ENCODE results near the gene RING1. TPM values are rescaled to one million over a fixed set of nuclear protein-coding genes. Genes with fewer than 3 reads are reported as not detected.

RING1 gene
- total RNA-seq, 1 donor from 2014 or later = 12.1 TPM

DNA sequence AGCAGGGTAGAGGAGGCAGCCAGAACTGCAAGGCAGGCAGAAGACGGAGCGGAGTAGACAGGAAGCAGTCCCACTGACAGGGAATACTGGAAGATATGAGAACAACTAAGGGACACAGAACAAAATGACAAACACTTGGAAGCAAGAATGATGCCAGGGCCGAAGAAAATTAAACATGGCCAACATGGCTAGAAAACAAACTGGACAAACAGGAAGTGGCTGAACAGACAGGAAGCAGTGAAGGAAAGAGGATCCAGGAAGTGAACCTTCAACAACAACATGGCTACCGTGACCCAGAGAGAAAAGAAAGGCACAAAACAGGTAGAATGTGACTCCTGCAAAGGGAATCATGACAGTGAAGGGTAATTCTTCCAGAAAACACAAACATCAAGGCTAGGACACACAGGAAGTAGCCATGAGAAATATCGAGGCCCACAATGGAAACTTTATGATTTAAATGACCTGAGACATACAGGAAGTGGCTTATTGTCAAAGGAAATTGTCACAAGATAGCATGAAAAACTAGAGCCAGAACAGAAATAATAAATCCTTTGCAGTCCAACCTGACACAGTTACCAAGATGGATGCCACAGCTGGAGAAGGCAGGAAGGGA is 25.1 kb upstream of the RING1 start:
- peaks cover 6% of the 10 kb centered on the region for H3K27me3 Mint-ChIP-seq (ENCODE audit: insufficient read depth, low read depth)
- H3K9ac ChIP-seq = no peak overlapping the region

GRCh38 chr6:33185190-33185589 is 23.1 kb upstream of the RING1 start:
- H3K27me3 Mint-ChIP-seq (ENCODE audit: insufficient read depth, low read depth) = peaks cover 8% of the 10 kb centered on the region

More for the DNA sequence above, 25.1 kb upstream of the RING1 start:
- no peaks in the 10 kb centered on the region for H3K79me2 ChIP-seq (ENCODE audit: low read depth)
- Mint-ChIP-seq H3K4me3 (no peak overlapping the region), H3K9me3 (no peaks in the 10 kb centered on the region), H3K4me1 (no peaks in the 10 kb centered on the region), H3K27ac (no peak overlapping the region), H3K36me3 (no peaks in the 10 kb centered on the region)
- H3K27ac ChIP-seq = no peak overlapping the region
- H3K4me1 ChIP-seq = no peaks in the 10 kb centered on the region
- H3K36me3 ChIP-seq = no peaks in the 10 kb centered on the region
- H4K20me1 ChIP-seq (ENCODE audit: low read depth) = no peaks in the 10 kb centered on the region
- no peak for DNase-seq (ENCODE audit: low spot score)
- H2AFZ ChIP-seq (replicated peaks) = no peak overlapping the region
- no peaks in the 10 kb centered on the region for H3K9me3 ChIP-seq (ENCODE audit: low read depth)
- H3K4me2 ChIP-seq = no peak overlapping the region
- H3F3A ChIP-seq (ENCODE audit: low read depth) = no peaks in the 10 kb centered on the region
- TF ChIP-seq EZH2phosphoT487 (IDR thresholded peaks at IDR 0.05) (no peak), EZH2 (IDR thresholded peaks at IDR 0.05) (no peak)
- TF ChIP-seq, protein P1, sequence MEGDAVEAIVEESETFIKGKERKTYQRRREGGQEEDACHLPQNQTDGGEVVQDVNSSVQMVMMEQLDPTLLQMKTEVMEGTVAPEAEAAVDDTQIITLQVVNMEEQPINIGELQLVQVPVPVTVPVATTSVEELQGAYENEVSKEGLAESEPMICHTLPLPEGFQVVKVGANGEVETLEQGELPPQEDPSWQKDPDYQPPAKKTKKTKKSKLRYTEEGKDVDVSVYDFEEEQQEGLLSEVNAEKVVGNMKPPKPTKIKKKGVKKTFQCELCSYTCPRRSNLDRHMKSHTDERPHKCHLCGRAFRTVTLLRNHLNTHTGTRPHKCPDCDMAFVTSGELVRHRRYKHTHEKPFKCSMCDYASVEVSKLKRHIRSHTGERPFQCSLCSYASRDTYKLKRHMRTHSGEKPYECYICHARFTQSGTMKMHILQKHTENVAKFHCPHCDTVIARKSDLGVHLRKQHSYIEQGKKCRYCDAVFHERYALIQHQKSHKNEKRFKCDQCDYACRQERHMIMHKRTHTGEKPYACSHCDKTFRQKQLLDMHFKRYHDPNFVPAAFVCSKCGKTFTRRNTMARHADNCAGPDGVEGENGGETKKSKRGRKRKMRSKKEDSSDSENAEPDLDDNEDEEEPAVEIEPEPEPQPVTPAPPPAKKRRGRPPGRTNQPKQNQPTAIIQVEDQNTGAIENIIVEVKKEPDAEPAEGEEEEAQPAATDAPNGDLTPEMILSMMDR (IDR thresholded peaks at IDR 0.05) = no peak
- no peak overlapping the region for H3K4me3 ChIP-seq
- H3K27me3 ChIP-seq = peaks cover 21% of the 10 kb centered on the region

GRCh38 chr6:33185654-33186187 is 22.6 kb upstream of the RING1 start:
- H3K9me3 Mint-ChIP-seq = no peaks in the 10 kb centered on the region
- no peak overlapping the region for H3K27ac Mint-ChIP-seq
- H3F3A ChIP-seq (ENCODE audit: low read depth) = no peaks in the 10 kb centered on the region
- H3K9ac ChIP-seq = no peak overlapping the region
- peaks cover 8% of the 10 kb centered on the region for H3K27me3 Mint-ChIP-seq (ENCODE audit: insufficient read depth, low read depth)
- DNase-seq (ENCODE audit: low spot score) = no peak
- H4K20me1 ChIP-seq (ENCODE audit: low read depth) = no peaks in the 10 kb centered on the region
- no peak overlapping the region for H2AFZ ChIP-seq (replicated peaks)
- no peaks in the 10 kb centered on the region for H3K4me1 Mint-ChIP-seq
- H3K4me3 ChIP-seq = no peak overlapping the region
- H3K4me3 Mint-ChIP-seq = no peak overlapping the region
- H3K9me3 ChIP-seq (ENCODE audit: low read depth) = no peaks in the 10 kb centered on the region
- H3K27ac ChIP-seq = no peak overlapping the region
- no peak overlapping the region for H3K4me2 ChIP-seq
- no peaks in the 10 kb centered on the region for H3K79me2 ChIP-seq (ENCODE audit: low read depth)
- no peaks in the 10 kb centered on the region for H3K36me3 Mint-ChIP-seq
- H3K27me3 ChIP-seq = peaks cover 44% of the 10 kb centered on the region
- TF ChIP-seq, protein P1 (IDR thresholded peaks at IDR 0.05) = no peak
- no peak for TF ChIP-seq EZH2phosphoT487 (IDR thresholded peaks at IDR 0.05)
- TF ChIP-seq EZH2 (IDR thresholded peaks at IDR 0.05) = no peak
- H3K36me3 ChIP-seq = no peaks in the 10 kb centered on the region
- H3K4me1 ChIP-seq = no peaks in the 10 kb centered on the region

More at GRCh38 chr6:33185190-33185589, 23.1 kb upstream of the RING1 start:
- Histone ChIP-seq H3K27ac (no peak overlapping the region), H3K9me3 (ENCODE audit: low read depth) (no peaks in the 10 kb centered on the region), H4K20me1 (ENCODE audit: low read depth) (no peaks in the 10 kb centered on the region), H3F3A (ENCODE audit: low read depth) (no peaks in the 10 kb centered on the region), H3K27me3 (peaks cover 38% of the 10 kb centered on the region), H3K4me3 (no peak overlapping the region), H3K9ac (no peak overlapping the region), H3K4me1 (no peaks in the 10 kb centered on the region), H2AFZ (replicated peaks) (no peak overlapping the region), H3K4me2 (no peak overlapping the region), H3K79me2 (ENCODE audit: low read depth) (no peaks in the 10 kb centered on the region), H3K36me3 (no peaks in the 10 kb centered on the region)
- no peaks in the 10 kb centered on the region for H3K9me3 Mint-ChIP-seq
- no peak for TF ChIP-seq EZH2 (IDR thresholded peaks at IDR 0.05)
- TF ChIP-seq, protein P1 (IDR thresholded peaks at IDR 0.05) = no peak
- no peak for TF ChIP-seq EZH2phosphoT487 (IDR thresholded peaks at IDR 0.05)
- no peak overlapping the region for H3K27ac Mint-ChIP-seq
- H3K36me3 Mint-ChIP-seq = no peaks in the 10 kb centered on the region
- no peak for DNase-seq (ENCODE audit: low spot score)
- no peaks in the 10 kb centered on the region for H3K4me1 Mint-ChIP-seq
- H3K4me3 Mint-ChIP-seq = no peak overlapping the region

Data from neural progenitor cell (in vitro differentiated cells).